NCI-H2107 (cell line): Measurements from ENCODE around the gene SLC35F1.
A peak's percentile ranks its signal among the peaks of the same experiment; 100 is the strongest.

Experiments
- DNase-seq: peaks from one replicate; lab custom pipeline; 2025; lab: John Stamatoyannopoulos, UW

The SLC35F1 gene

GRCh38 chr6:118277631-118278030 is 370.6 kb downstream of the SLC35F1 start:
- DNase-seq = no peak

GRCh38 chr6:118280210-118280609 is 373.1 kb downstream of the SLC35F1 start:
- no peak for DNase-seq

GRCh38 chr6:118281291-118281690 is 374.2 kb downstream of the SLC35F1 start:
- no peak for DNase-seq

- DNase-seq = peak; percentile 67
These were observed 376.7 kb downstream of the SLC35F1 start for GRCh38 chr6:118283766-118284165.

GRCh38 chr6:118284736-118285360 is 377.8 kb downstream of the SLC35F1 start:
- no peak for DNase-seq

- DNase-seq = no peak
These were observed 378.7 kb downstream of the SLC35F1 start for GRCh38 chr6:118285791-118286190.

GRCh38 chr6:118288355-118289124 is 381.5 kb downstream of the SLC35F1 start:
- DNase-seq = no peak

- no peak for DNase-seq
These were observed 385.5 kb downstream of the SLC35F1 start for GRCh38 chr6:118292558-118292957.

- no peak for DNase-seq
These were observed 387.8 kb downstream of the SLC35F1 start for GRCh38 chr6:118294906-118295305.

GRCh38 chr6:118295336-118295735 is 388.3 kb downstream of the SLC35F1 start:
- no peak for DNase-seq

GRCh38 chr6:118296129-118296901 is 389.3 kb downstream of the SLC35F1 start:
- no peak for DNase-seq

GRCh38 chr6:118297821-118298220 is 390.8 kb downstream of the SLC35F1 start:
- no peak for DNase-seq

GRCh38 chr6:118298476-118299427 is 391.7 kb downstream of the SLC35F1 start:
- no peak for DNase-seq

- no peak for DNase-seq
These were observed 392.4 kb downstream of the SLC35F1 start for GRCh38 chr6:118299457-118299856.

- DNase-seq = no peak
These were observed 397.3 kb downstream of the SLC35F1 start for GRCh38 chr6:118304321-118304720.

- no peak for DNase-seq
These were observed 398.0 kb downstream of the SLC35F1 start for GRCh38 chr6:118305081-118305480.

GRCh38 chr6:118306392-118307238 is 399.6 kb downstream of the SLC35F1 start:
- no peak for DNase-seq

- no peak for DNase-seq
These were observed 400.5 kb downstream of the SLC35F1 start for GRCh38 chr6:118307581-118307980.

GRCh38 chr6:118309337-118310093 is 402.5 kb downstream of the SLC35F1 start:
- no peak for DNase-seq

GRCh38 chr6:118313208-118313607 is 406.1 kb downstream of the SLC35F1 start:
- DNase-seq = no peak
